Right lobe of liver (tissue), 4 donors: ENCODE data around the gene UPB1.

Experiments used
- CTCF ChIP-seq, 4 donors: fragments of 200-600 bp in 3 of 4; fragments of 450-650 bp in 1 of 4; IDR thresholded peaks; one replicate each; pipeline versions ENCODE4 v1.5.1 to v1.8.0; 2016 to 2022; ENCODE audit warnings: antibody characterized with exemption in 4 of 4, mild to moderate bottlenecking in 2 of 4
- POLR2A ChIP-seq: fragments of 450-650 bp; IDR thresholded peaks from one replicate; pipeline ENCODE4 v1.6.1; 2017; ENCODE audit warnings: antibody characterized with exemption, mild to moderate bottlenecking
- donor health status: DM: no; HTN: no; CAD: no.
- donor health status: DM: no; HTN: no; CAD: no.
- donor health status: DM: no; HTN: yes; CAD: no.

- TF ChIP-seq POLR2A (no peak), CTCF (IDR thresholded peaks at IDR 0.05) (no peak)
These were observed 41.0 kb downstream of the UPB1 start for GRCh38 chr22:24536089-24536488.
